Upper lobe of left lung (tissue), 6 donors: Measurements from ENCODE around the gene KIAA0825. TPM values are rescaled to one million over a fixed set of nuclear protein-coding genes. Genes with fewer than 3 reads are reported as not detected.

Experiments
- ATAC-seq, 2 donors: fragments of 200-7000 bp; cut with Tn5 transposase; one replicate each; pipeline ENCODE4 v1.9.1; 2022; ENCODE audit warnings: mild to moderate bottlenecking in 2 of 2, moderate library complexity in 2 of 2; ENCODE audit not compliant: low FRiP score in 2 of 2
- DNase-seq, 2 donors: peaks; one replicate each; pipeline ENCODE4 v3.0.0-alpha.2; 2019 to 2020
- H3K27ac ChIP-seq, 4 donors: fragments of 200-600 bp; sonication (generic); one replicate each; pipeline ENCODE4 v1.5.1; 2016 to 2019
- H3K27me3 ChIP-seq, 4 donors: fragments of 200-600 bp; sonication (generic); one replicate each; pipeline ENCODE4 v1.5.1; 2017 to 2019
- H3K36me3 ChIP-seq, 4 donors: fragments of 200-600 bp; sonication (generic); one replicate each; pipeline ENCODE4 v1.5.1; 2016 to 2019
- H3K4me1 ChIP-seq, 4 donors: fragments of 200-600 bp; sonication (generic); one replicate each; pipeline ENCODE4 v1.5.1; 2018 to 2019
- H3K4me3 ChIP-seq, 4 donors: fragments of 200-600 bp; sonication (generic); one replicate each; pipeline ENCODE4 v1.5.1; 2017 to 2019; ENCODE audit warnings: mild to moderate bottlenecking in 2 of 4, moderate library complexity in 1 of 4
- H3K9me3 ChIP-seq, 4 donors: fragments of 200-600 bp; sonication (generic); one replicate each; pipeline ENCODE4 v1.5.1; 2018 to 2019
- CTCF ChIP-seq, 6 experiments: fragments of 450-650 bp in 4 of 6; fragments of 200-600 bp in 2 of 6; sonication (generic) in 2 of 6; IDR thresholded peaks; one replicate each; pipeline ENCODE4 v1.5.1; 2016 to 2019; ENCODE audit warnings: antibody characterized with exemption in 6 of 6
- EP300 ChIP-seq, 4 donors: sonication (generic); formaldehyde crosslinking; IDR thresholded peaks; one replicate each; pipeline ENCODE4 v1.5.1; 2017; ENCODE audit warnings: antibody characterized with exemption in 4 of 4, control low read depth in 2 of 4
- POLR2A ChIP-seq, 4 donors: fragments of 450-650 bp; IDR thresholded peaks; one replicate each; pipeline ENCODE4 v1.5.1; 2016 to 2017; ENCODE audit warnings: antibody characterized with exemption in 4 of 4, mild to moderate bottlenecking in 2 of 4
- POLR2AphosphoS5 ChIP-seq, 2 donors: sonication (generic); formaldehyde crosslinking; IDR thresholded peaks; one replicate each; pipeline ENCODE4 v1.5.1; 2017; ENCODE audit warnings: antibody characterized with exemption in 2 of 2
- WGBS, 2 donors: methylation state at CpG; one replicate each; pipeline ENCODE4 v1.1.5; 2017 to 2018; 5-methylcytosine and 5-hydroxymethylcytosine counted together
- total RNA-seq, 6 donors: library from RNA; depleted of rRNA in 4 of 6; stranded (reverse); fragments of >200 nt in 4 of 6; gene quantifications; one replicate each; pipeline versions ENCODE4 v1.1.0 to v1.2.1, GENCODE V29; 2016 to 2021
- donor health status: DM: no; HTN: no; CAD: no; lungs with moderate emphysema.
- donor health status: DM: no; HTN: yes; CAD: no; lungs with severe emphysema.

KIAA0825 gene
- total RNA-seq, 6 donors from 2014 or later: 3.8 to 19.1 (median 6.6) TPM

GRCh38 chr5:94545870-94546625 lies 72.4 kb downstream of the KIAA0825 start:
- Histone ChIP-seq H3K4me3 (no peak overlapping the region), H3K4me1 (peaks cover 2 to 10% (median 6%) of the 10 kb centered on the region in 4 donors), H3K27ac (peak overlapping the region in 1 of 4 donors; percentile 24), H3K9me3 (peaks cover 0 to 5% (median 2%) of the 10 kb centered on the region in 4 donors), H3K36me3 (no peaks in the 10 kb centered on the region), H3K27me3 (no peaks in the 10 kb centered on the region)
- 43 to 74% methylated on average over 1 to 4 of the region's 4 CpGs for WGBS, 2 donors
- peak in 1 of 2 donors; percentile 57 for DNase-seq
- TF ChIP-seq POLR2AphosphoS5 (IDR thresholded peaks at IDR 0.05) (no peak), CTCF (IDR thresholded peaks at IDR 0.05) (no peak), POLR2A (IDR thresholded peaks at IDR 0.05) (no peak), EP300 (IDR thresholded peaks at IDR 0.05) (no peak)
- ATAC-seq: peak; percentile 46 to 70

- H3K27ac ChIP-seq: no peak overlapping the region
- TF ChIP-seq POLR2AphosphoS5 (IDR thresholded peaks at IDR 0.05) (no peak), POLR2A (IDR thresholded peaks at IDR 0.05) (no peak), CTCF (IDR thresholded peaks at IDR 0.05) (no peak), EP300 (IDR thresholded peaks at IDR 0.05) (no peak)
- ATAC-seq: peak in 1 of 2 donors; percentile 14
- WGBS, 2 donors: 76 to 93% methylated on average over 7 of the region's 7 CpGs
- DNase-seq: no peak
- no peaks in the 10 kb centered on the region for H3K27me3 ChIP-seq
- H3K4me3 ChIP-seq: no peak overlapping the region
- peaks cover 2 to 10% (median 6%) of the 10 kb centered on the region in 4 donors for H3K4me1 ChIP-seq
- H3K9me3 ChIP-seq: peaks cover 0 to 5% (median 3%) of the 10 kb centered on the region in 4 donors
- no peaks in the 10 kb centered on the region for H3K36me3 ChIP-seq
Observed at GRCh38 chr5:94544875-94545547, 73.4 kb downstream of the KIAA0825 start.

DNA sequence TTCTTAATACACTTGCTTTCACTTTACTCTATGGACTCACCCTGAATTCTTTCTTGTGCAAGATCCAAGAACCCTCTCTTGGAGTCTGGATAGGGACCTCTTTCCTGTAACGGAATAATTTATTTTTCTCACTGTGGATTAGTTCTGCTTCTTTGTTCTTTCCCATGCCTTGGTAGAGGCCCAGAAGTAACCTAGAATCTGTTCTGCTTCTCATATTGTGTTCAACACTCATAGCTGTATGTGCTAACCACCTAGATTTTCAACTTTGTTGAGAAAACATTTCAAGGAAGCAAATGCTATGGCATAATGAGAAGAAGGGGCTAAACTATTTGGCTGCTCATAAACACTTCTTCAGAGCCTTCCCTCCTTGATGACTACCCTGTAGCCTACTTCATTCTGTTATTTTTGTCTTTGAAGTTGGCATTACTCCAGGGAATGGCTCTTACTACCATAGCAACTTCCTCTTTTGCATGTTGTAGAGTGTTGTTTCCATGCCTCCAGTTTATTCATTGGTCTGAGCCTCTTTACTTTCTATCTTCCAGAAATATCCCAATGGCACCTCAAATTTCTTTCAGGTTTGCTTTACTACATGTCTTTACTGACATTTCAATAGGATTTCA lies 74.3 kb downstream of the KIAA0825 start:
- Histone ChIP-seq H3K4me3 (no peak overlapping the region), H3K9me3 (peaks cover 0 to 5% (median 3%) of the 10 kb centered on the region in 4 donors), H3K36me3 (no peaks in the 10 kb centered on the region), H3K27ac (no peak overlapping the region), H3K27me3 (no peaks in the 10 kb centered on the region), H3K4me1 (peaks cover 2 to 10% (median 6%) of the 10 kb centered on the region in 4 donors)
- DNase-seq: no peak
- WGBS, 2 donors: 88 to 100% methylated on average over 1 of the region's 1 CpG
- TF ChIP-seq CTCF (IDR thresholded peaks at IDR 0.05): no peak
- TF ChIP-seq POLR2AphosphoS5 (IDR thresholded peaks at IDR 0.05): no peak
- no peak for TF ChIP-seq POLR2A (IDR thresholded peaks at IDR 0.05)
- TF ChIP-seq EP300 (IDR thresholded peaks at IDR 0.05): no peak
- peak in 1 of 2 donors; percentile 81 for ATAC-seq

GRCh38 chr5:94540856-94541494 lies 77.4 kb downstream of the KIAA0825 start:
- H3K36me3 ChIP-seq: no peaks in the 10 kb centered on the region
- no peak for TF ChIP-seq POLR2A (IDR thresholded peaks at IDR 0.05)
- TF ChIP-seq EP300 (IDR thresholded peaks at IDR 0.05): no peak
- TF ChIP-seq POLR2AphosphoS5 (IDR thresholded peaks at IDR 0.05): no peak
- TF ChIP-seq CTCF (IDR thresholded peaks at IDR 0.05): no peak
- H3K27ac ChIP-seq: no peak overlapping the region
- ATAC-seq (no peak), DNase-seq (no peak)
- H3K4me1 ChIP-seq: peaks cover 2 to 10% (median 6%) of the 10 kb centered on the region in 4 donors
- no peaks in the 10 kb centered on the region for H3K27me3 ChIP-seq
- H3K4me3 ChIP-seq: no peak overlapping the region
- peaks cover 0 to 5% (median 3%) of the 10 kb centered on the region in 4 donors for H3K9me3 ChIP-seq
- 88 to 93% methylated on average over 6 of the region's 6 CpGs for WGBS, 2 donors
